ENCODE measurements around the gene RABGGTB. TPM values are rescaled to one million over a fixed set of nuclear protein-coding genes. Genes with fewer than 3 reads are reported as not detected.
"Not testable (repeated sequence)": the region's sequence is repeated elsewhere in the genome, so short reads cannot be mapped to it uniquely, and the experiment has no call there.

RABGGTB gene
- total and polyA plus RNA-seq, 4 donors = 24.3 to 74.8 (median 47.2) TPM

GRCh38 chr1:75810113-75810512 is 24.1 kb downstream of the RABGGTB start:
- not testable (repeated sequence) for H3K9ac ChIP-seq (ENCODE audit: low read depth in 1 of 2, low read length in 2 of 2); H3K4me3 ChIP-seq (ENCODE audit: low read depth in 1 of 3, low read length in 3 of 3); H3K4me1 ChIP-seq (ENCODE audit: control insufficient read depth in 4 of 4, insufficient read depth in 4 of 4, low read length in 3 of 4); H3K27ac ChIP-seq (ENCODE audit: low read depth in 1 of 2, low read length in 2 of 2); H3K9me3 ChIP-seq (ENCODE audit: control insufficient read depth in 4 of 4, low read length in 3 of 4); H3K27me3 ChIP-seq (ENCODE audit: control insufficient read depth in 4 of 4, insufficient read depth in 4 of 4, low read length in 3 of 4); DNase-seq (ENCODE audit: low spot score); H3K36me3 ChIP-seq (ENCODE audit: control insufficient read depth in 4 of 4, insufficient read depth in 3 of 4, low read depth in 1 of 4, low read length in 3 of 4)
- 84% methylated on average over 3 of the region's 3 CpGs for WGBS
- TF ChIP-seq HNF4A (conservative IDR thresholded peaks at IDR 0.05) = peak in 1 of 2 donors; percentile 38

- no peaks in the 10 kb centered on the region for H3K9me3 ChIP-seq (ENCODE audit: control insufficient read depth in 4 of 4, low read length in 3 of 4)
- 76% methylated on average over 1 of the region's 1 CpG for WGBS
- no peak overlapping the region for H3K27ac ChIP-seq (ENCODE audit: low read depth in 1 of 2, low read length in 2 of 2)
- no peaks in the 10 kb centered on the region for H3K4me1 ChIP-seq (ENCODE audit: control insufficient read depth in 4 of 4, insufficient read depth in 4 of 4, low read length in 3 of 4)
- no peaks in the 10 kb centered on the region for H3K27me3 ChIP-seq (ENCODE audit: control insufficient read depth in 4 of 4, insufficient read depth in 4 of 4, low read length in 3 of 4)
- no peak overlapping the region for H3K4me3 ChIP-seq (ENCODE audit: low read depth in 1 of 3, low read length in 3 of 3)
- H3K36me3 ChIP-seq (ENCODE audit: control insufficient read depth in 4 of 4, insufficient read depth in 3 of 4, low read depth in 1 of 4, low read length in 3 of 4) = no peaks in the 10 kb centered on the region
- no peak overlapping the region for H3K9ac ChIP-seq (ENCODE audit: low read depth in 1 of 2, low read length in 2 of 2)
- no peak for TF ChIP-seq CTCF (IDR thresholded peaks at IDR 0.05; ENCODE audit: low read depth, low read length, missing input control)
- no peak for TF ChIP-seq ATF3 (IDR thresholded peaks at IDR 0.05)
- TF ChIP-seq NR2F2 (IDR thresholded peaks at IDR 0.05) = no peak
- no peak for TF ChIP-seq FOXA2 (IDR thresholded peaks at IDR 0.05)
- no peak for DNase-seq (ENCODE audit: low spot score)
Measured at GRCh38 chr1:75811211-75811981, 25.3 kb downstream of the RABGGTB start.

GRCh38 chr1:75812065-75812464 is 26.0 kb downstream of the RABGGTB start:
- Histone ChIP-seq H3K27me3 (ENCODE audit: control insufficient read depth in 4 of 4, insufficient read depth in 4 of 4, low read length in 3 of 4) (no peaks in the 10 kb centered on the region), H3K27ac (ENCODE audit: low read depth in 1 of 2, low read length in 2 of 2) (no peak overlapping the region), H3K4me3 (ENCODE audit: low read depth in 1 of 3, low read length in 3 of 3) (no peak overlapping the region), H3K36me3 (ENCODE audit: control insufficient read depth in 4 of 4, insufficient read depth in 3 of 4, low read depth in 1 of 4, low read length in 3 of 4) (no peaks in the 10 kb centered on the region), H3K9me3 (ENCODE audit: control insufficient read depth in 4 of 4, low read length in 3 of 4) (no peaks in the 10 kb centered on the region), H3K4me1 (ENCODE audit: control insufficient read depth in 4 of 4, insufficient read depth in 4 of 4, low read length in 3 of 4) (no peaks in the 10 kb centered on the region), H3K9ac (ENCODE audit: low read depth in 1 of 2, low read length in 2 of 2) (no peak overlapping the region)
- 75% methylated on average over 3 of the region's 3 CpGs for WGBS
- DNase-seq (ENCODE audit: low spot score) = no peak
- TF ChIP-seq REST (IDR thresholded peaks at IDR 0.05) = no peak
- no peak for TF ChIP-seq EGR1 (IDR thresholded peaks at IDR 0.05; ENCODE audit: low read depth in 2 of 2)
- no peak for TF ChIP-seq FOXA1 (IDR thresholded peaks at IDR 0.05)
- no peak for TF ChIP-seq GABPA (IDR thresholded peaks at IDR 0.05 in 1 of 2, conservative IDR thresholded peaks at IDR 0.05 in 1 of 2)
- TF ChIP-seq RAD21 (IDR thresholded peaks at IDR 0.05) = no peak
- no peak for TF ChIP-seq SP1 (IDR thresholded peaks at IDR 0.05)
- no peak for TF ChIP-seq ATF3 (IDR thresholded peaks at IDR 0.05)
- no peak for TF ChIP-seq JUND (IDR thresholded peaks at IDR 0.05)
- TF ChIP-seq MAX (IDR thresholded peaks at IDR 0.05) = no peak
- no peak for TF ChIP-seq FOXA2 (IDR thresholded peaks at IDR 0.05)
- no peak for TF ChIP-seq TAF1 (conservative IDR thresholded peaks at IDR 0.05)
- no peak for TF ChIP-seq YY1 (IDR thresholded peaks at IDR 0.05)
- TF ChIP-seq NR2F2 (IDR thresholded peaks at IDR 0.05) = no peak
- TF ChIP-seq RXRA (IDR thresholded peaks at IDR 0.05) = no peak
- TF ChIP-seq HNF4A (conservative IDR thresholded peaks at IDR 0.05) = no peak
- TF ChIP-seq ZBTB33 (IDR thresholded peaks at IDR 0.05) = no peak

Data from liver (tissue), 9 donors.